NCI-H510A (cell line): ENCODE measurements around the gene SSUH2.
A peak's percentile ranks its signal among the peaks of the same experiment; 100 is the strongest.
"Not testable (repeated sequence)": the region's sequence is repeated elsewhere in the genome, so short reads cannot be mapped to it uniquely, and the experiment has no call there.

Experiments used
- DNase-seq: peaks from one replicate; lab custom pipeline; 2025; lab: John Stamatoyannopoulos, UW

SSUH2 gene

DNA sequence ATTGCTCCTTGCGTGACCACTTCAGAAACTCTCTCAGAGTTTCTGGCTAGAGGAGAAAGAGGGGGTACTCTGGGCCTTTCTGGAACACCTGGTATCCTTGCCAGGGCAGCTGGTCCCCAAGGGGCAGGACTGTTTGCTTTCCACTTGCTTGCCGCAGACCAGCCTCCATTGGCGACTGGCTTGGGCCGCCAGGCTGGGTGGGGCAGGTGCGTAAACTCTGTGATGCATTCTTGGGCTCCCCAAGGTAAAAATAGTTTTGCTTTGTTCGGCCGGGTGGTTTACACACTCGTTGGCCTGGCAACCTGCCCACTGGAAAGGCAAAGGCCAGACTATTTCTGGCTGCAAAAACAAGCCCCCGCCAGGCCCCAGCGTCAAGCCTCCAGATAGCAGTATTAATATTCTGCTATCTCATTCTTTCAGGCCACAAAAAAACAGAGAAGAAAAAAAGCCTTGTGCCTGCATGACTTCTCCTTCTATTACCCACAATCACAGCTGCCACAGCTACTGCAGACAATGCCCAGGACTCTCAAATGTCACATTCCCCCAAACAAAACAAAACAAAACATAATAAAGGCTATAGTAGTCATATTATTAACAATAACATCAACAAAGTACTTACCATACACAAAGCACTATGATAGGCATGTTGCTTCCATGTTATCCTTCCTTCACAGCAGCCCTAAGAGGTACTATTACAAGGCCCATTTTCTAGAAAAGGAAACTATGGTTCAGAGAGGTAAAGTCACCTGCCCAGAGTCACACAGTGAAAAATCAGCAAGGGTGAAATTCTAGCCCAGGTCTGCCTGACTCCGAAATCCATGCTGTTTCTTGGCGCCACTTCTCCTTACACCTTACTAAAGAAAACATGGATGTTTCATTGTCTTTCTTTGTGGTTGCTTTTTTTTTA is 14.0 kb upstream of the SSUH2 start:
- DNase-seq = peak; percentile 42

DNA sequence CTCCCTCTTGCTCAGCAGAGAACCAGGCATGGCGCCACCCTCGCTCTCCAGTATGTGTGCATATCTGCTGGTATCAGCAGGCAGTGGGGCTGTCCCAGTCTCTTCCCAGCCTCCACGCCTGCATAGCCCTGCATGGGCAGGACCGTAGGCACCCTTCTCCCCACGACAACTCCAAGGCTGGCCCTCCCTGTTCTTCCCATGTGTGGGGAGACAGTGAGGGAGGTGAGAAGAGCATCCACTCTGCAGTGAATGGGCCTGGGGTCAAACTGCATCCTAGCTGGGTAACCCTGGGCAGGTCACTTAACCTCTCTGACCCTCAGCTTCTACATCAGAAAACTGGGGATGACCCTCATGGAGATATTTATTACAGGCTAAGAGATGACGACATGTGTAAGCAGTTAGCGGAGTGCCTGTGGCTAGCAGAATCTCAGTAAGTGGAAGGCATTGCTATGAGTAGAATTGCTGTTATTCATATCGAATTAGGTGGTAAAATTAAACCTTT is 13.3 kb upstream of the SSUH2 start:
- peak; percentile 42 for DNase-seq

DNA sequence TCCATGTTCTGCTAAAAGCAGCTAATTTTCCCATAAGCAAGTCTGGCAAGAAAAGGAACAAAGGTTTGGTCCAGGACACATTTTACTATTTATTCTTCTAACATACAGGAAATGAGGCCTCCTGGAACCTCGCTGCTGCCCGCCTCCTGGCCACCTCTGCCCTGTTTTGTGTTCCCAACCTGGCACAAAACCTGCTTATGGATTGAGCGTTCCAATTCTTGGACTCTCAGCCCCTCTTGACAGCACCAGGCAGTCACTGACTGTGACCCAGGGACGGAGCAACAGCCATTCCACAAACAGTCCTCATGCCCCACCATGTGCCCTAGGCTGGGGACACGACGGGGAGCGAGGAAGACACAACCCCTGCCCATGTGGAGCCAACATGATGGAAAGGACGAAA is 11.6 kb upstream of the SSUH2 start:
- DNase-seq = no peak

DNA sequence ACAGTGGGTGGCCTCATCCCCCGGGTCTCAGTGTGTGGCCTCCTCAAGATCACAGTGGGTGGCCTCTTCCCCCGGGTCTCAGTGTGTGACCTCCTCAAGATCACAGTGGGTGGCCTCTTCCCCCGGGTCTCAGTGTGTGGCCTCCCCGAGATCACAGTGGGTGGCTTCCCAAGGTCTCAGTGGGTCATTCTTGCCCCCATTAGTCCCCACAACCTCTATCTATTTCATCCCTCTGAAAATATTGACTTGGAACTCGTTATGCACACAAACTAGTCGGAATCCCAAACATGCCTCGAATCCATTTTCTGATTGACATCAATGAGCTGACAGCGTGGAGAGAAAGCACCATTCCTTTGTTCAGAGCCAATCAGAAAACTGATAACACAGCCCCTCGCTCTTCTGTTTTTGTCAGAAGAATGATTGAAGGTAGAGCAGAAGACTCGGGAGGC is 10.8 kb upstream of the SSUH2 start:
- DNase-seq = no peak

DNA sequence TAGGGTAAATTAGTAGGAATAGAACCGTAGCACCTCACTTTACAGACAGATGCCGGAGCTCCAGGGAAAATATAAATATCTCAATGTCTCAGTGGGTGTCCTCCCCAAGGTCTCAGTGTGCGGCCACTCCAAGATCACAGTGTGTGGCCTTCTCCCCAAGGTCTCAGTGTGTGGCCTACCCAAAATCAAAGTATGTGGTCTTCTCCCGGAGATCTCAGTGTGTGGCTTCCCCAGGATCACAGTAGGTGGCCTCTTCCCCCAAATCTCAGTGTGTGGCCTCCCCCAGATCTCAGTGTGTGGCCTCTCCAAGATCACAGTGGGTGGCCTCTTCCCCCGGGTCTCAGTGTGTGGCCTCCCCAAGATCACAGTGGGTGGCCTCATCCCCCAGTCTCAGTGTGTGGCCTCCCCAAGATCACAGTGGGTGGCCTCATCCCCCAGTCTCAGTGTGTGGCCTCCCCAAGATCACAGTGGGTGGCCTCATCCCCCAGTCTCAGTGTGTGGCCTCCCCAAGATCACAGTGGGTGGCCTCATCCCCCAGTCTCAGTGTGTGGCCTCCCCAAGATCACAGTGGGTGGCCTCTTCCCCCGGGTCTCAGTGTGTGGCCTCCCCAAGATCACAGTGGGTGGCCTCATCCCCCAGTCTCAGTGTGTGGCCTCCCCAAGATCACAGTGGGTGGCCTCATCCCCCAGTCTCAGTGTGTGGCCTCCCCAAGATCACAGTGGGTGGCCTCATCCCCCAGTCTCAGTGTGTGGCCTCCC is 10.2 kb upstream of the SSUH2 start:
- DNase-seq = not testable (repeated sequence)

DNA sequence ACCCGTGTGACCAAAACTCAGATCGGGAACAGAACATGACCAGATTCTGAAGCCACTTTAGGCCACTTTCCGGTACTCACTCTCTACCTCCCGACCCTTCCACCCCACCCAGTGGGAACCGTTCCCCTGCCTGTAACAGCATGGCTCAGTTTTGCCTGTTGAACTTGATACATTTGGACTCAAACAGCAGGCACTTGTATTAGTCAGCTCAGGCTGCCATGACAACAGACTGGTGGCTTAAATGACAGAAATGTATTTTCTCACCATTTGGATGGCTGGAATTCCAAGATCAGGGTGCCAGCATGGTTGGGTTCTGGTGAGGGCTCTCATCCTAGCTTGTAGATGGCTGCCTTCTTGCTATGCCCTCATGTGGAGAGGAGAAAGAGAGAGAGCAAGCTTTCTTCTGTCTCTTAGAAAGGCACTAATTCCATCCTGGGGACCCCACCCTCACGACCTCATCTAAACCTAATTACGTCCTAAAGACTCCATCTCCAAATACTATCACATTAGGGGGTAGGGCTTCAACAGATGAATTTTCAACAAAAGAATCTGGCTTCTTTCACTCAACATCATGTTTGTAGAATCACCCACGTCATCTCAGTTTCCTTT is 9.3 kb upstream of the SSUH2 start:
- DNase-seq = no peak

DNA sequence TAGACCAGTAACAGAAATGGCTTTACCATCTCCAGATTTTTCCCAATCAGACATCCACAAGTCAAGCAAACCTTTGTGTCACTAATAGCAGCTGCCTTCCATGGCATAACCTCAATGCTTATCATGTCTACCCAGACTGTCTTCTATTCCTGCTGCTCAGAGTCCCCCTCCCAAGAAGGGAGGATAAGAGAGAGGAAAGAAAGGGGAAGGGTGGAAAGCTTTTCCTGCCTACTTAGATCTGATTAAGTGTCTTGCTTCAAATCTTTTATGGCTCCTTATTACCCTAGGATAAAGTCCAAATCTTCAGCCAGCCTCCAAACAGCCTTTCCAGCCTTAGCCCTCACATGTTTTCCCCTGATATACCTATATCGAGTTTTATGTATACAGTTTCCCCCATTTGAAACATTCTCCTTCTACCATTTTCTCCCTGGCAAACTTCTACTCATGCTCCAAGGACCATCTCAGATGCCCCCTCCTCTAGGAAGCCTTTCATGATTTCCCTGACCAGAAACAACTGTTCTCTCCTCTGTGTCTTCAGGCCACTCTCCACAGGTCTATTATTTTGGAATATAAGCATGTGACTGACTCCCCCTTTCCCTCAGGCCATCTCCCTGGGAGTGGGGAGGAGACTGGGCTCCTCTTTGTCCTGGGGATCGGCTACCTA is 7.9 kb upstream of the SSUH2 start:
- no peak for DNase-seq

DNA sequence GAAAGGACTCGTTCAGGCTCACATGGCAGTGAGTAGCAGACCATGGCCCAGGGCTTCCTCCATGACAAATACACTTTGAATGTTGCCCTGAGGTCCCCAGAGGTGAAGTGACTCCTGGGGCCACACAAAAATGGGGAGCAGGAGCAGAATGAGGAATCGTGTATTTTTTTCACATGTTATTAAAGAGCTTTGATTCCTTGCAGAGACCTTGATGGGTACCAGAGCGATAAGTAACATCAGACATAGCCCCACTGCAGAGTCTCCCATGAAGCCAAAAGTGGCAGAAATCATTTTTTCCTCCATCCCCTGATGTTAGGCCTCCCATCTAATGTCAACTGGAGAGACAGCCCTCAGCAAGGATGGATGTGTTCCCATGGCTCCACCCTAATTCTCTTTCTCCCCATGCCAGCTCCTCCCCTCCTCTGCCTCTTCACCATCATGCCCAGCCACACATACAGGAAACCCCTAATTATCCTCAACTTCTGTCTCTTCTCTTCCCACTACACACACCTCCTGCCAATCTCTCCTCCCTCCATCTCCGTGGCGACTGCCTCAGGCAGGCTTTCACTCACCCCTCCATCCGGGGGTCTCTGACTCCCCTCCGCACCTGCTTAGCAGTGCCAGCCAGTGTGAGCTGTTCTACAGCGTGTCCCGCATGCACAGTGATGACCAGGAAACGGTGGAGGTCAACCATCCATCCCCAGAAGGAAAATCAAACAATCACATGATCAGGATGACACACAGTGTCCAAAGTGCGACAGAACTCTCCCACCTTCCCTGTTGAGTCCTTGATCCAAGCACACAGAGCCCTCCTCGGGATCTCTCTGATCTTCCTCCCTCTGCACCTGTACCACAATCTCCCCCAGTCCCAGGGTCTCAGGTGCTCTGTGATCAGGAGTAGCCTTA is 7.1 kb upstream of the SSUH2 start:
- no peak for DNase-seq

DNA sequence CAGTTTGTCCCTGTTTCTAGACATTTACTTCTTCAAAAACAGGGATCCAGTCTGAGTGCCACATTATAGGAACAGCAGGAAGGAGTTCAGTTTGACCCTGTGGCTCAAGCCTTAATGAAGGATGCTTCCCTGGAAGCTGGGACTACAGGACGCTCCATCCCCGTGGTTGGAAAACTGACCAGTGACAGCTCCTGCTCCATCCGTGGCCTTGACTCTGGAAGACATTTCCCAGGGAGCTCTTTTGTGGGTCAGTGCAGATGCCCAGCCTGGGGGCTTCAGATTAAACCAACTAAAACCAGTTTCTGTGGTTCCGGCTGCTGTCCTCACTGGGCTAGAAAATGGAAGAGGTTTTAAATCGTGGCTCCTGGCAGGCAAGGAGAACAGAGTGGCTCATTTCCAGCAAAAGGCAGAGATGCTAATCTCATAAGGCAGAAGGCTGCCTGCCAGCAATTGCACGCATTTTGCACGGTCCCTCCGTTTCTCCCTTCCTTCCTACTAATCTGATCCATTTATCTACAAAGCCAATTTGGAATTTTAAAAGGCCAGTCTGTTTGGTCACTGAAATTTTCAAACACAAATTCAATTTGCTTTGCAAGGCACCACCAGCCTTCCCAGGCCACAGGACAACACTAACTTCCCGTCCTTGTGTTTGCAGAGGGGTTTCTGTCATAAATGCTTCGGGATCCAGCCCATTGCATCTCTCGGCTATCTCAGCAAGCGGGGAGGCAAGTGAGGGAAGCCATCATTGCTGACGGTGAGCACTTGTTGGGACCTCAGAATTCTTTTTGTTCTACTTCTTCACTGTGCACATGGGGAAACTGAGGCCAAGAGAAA is 6.2 kb upstream of the SSUH2 start:
- DNase-seq = no peak

DNA sequence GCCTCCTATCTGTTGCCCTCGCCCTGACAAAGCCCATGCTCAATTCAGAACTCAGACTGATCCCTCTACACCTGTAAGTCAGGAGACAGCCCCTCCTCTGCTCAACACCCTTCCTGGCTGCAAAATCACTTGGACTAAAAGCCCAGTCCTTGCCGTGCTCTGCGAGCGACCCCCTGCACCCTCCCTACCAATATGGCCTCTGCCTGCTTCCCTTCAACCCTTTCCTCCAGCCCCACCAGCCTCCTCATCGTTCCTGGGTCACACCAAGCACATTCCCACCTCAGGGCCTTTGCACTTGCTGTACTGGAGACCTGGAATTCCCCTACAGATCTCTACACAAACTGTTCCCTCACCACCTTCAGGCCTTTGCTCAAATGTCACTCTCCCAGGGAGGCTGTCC is 5.2 kb upstream of the SSUH2 start:
- DNase-seq = no peak

DNA sequence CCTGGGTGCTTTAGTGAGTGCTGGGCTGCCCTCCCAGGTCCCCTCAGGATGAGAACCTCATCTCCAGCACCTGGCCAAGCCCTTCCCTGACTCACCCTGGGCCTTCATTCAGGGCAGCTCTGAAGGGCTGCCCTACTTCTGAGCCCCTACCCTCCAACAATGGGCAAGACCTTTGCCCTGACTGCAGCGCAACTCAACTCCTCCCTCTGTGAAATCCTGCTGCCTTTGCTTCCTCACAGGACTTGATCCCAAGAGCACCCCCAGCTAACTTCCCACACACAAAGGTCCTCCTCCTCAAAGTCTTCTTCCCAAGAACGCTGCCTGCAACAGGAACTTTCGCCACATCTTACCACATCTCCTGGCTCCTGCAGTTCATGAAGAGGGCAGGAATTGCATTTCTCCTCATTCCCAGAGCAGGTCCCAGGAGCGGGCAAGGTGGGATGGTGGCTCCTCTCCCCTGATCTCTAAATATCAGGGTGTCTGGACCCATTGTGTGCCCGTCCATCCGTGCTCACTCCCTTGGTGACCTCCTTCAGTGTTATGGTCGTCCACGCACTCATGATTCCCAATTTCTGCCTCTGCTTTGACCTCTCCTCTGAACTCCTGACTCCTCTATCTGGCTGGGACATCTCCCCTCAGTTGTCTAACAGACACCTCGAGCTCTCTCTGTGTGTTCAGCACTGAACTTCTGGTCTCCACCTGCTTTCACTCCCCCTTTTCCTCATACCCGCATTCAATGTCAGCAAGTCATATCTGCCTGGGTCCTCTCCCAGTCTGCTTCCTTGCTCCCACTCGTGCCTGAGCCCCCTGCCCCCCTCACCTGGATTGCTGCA is 4.5 kb upstream of the SSUH2 start:
- no peak for DNase-seq

DNA sequence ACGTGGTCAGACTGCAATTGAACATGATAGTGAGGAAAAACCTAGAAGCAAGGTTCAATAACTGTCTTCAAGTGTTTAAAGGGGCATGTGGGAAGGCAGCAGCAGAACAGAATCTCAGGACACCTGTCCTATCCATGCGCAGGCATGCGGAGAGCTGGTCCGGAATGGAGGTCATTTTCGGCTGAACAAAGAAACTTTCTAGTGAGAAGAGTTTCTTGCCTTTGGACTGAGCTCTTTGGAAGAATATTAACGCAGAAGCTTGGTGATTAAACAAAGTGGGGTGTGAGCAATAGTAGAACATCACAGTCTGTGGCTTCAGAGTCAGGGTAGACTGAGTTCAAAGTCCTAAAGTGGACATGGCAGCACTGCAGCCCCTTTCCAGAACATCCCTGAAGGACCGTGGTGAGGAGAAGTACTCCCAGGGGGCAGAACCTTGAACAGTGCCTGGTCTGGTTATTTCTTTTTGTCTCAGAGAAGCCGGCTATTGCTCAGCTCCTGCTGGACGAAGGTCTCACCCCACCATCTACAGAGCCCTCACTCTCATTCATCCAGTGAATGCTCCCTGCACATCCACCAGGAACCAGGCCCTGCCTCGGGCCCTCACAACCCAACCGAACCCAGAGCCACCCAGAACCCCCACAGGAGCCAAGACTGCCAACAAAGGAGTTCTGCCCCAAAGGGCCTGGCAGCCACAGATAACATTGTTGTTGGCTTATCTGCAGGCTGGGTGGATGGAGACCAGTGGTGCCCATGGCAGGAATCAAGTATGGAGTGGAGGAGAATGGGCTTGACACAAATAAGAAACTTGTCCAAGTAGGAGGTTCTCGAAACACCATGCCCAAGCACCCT is 2.8 kb upstream of the SSUH2 start:
- no peak for DNase-seq

DNA sequence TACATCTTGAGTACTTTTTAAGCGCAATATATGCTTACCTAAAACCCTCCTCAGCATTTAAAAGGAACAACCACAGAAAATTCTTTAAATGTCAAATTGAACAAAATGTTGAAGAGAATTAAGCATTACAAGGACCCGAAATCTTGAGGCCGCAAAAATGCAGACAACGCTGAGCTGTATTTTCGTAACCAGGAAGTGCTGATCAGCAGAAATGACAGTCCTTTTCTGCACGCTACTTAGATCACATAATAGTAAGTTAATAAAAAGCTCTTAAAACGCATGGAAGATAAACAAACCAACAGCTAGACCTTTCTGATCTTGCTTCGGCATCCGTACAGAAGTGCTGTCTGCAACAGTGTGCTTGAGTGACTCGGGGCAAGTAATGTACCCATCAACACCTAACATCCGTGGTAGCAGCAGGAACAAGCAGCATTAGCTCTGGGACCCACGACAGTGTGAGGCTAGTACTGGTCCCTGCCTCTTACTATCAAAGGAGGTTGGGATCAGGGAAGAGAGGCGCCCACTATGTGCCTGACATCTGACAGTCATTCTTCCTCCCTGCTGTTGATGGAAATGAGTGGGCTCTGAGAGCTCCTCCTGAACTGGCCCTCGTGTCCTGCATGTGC is 1.8 kb upstream of the SSUH2 start:
- DNase-seq = no peak

DNA sequence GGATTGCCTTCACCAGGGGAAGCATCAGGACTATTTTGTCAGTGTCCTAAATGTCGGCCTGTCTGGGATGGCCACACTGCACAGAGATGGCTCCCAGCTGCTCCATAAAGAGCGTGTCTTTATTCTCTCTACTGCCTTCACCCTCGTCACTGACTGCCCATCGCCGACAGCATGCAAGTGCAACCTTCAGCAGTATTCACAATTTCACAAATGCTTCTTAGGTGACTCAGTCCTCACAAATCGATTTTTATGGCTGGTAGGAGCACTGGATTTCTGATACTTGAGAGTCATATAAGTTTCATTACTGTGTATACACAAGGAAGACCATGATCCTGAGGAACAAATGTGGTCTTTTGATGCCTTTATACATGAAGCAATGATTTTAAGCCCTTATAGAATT is 1.1 kb upstream of the SSUH2 start:
- DNase-seq = no peak

DNA sequence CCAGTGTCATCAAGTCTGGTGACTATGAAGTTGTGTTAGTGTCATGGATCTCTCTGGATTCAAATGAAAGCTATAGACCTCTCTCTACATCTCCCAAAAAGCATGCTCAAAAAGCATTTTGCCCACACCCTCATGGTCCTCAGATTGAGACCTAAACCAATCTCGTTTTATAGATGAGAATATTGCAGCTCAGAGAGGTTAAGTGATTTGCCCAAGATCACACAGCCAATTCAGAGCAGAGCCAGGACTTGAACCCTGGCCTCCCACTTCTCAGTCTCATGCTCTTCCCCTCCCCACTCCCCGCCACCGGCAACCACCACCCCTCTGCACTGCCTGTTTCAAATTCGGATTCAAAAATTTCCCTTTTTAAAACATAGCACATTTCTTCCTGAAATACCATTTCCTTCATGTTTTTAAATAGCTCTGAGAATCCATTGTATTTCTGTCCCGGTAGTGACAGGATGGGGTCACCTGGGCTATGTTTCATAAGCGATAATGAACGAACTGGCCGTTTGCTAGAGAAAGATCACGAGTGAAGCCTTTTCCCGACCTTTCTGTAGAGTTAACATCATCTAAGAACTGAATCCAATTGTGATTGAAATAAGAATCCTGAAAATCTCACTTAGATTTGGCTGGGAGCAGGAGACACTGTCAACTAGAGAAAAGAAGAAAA is 769 bp downstream of the SSUH2 start:
- DNase-seq = no peak

DNA sequence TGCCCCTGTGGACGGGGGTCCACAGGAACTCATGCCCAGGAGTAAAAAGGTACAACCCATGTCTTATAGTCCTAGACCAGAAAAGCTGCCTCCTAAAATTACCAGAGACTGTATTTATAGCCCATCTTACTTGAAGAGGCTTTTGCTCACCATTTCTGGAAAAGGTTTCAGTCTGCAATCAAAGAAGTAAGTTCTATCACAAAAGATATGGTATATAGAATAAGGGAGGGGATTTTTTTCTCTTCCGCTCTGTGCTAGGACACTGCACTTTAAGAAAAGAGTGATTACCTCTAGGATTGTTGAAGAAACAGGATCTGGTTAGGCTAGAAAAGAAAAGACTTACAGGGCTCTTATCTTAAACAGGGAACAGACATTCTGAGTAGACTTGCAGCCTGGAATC is 2.6 kb downstream of the SSUH2 start:
- DNase-seq = no peak

DNA sequence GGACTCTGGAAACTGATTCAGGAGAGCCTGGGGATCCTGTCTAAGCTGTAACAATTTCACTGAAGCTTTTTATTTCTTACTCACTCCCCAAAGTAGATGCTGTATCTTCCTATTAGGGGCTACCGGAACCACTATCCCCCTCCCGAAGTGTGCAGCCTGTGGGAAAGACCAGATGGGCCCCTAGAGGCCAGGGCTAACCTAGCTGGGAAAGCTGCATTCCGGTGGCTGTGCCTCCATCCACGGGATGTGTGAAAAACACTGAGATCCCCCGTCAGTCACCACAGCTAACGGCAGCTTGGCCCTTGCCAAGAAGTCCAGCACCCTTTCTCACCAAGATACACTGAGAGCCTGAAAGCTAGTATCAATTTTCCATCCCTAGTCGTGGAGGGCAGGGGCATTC is 3.1 kb downstream of the SSUH2 start:
- DNase-seq = no peak
